K562 (cell line): ENCODE results near the gene KCP. TPM values are rescaled to one million over a fixed set of nuclear protein-coding genes. Genes with fewer than 3 reads are reported as not detected.

Experiments used
- BRCA1 ChIP-seq, 2 experiments: fragments of 450-650 bp in 1 of 2; sonication (generic) in 1 of 2; formaldehyde crosslinking in 1 of 2; IDR thresholded peaks; 2 replicates each; pipeline versions ENCODE4 v1.5.0 to v1.6.1; 2017 to 2020; ENCODE audit warnings: mild to moderate bottlenecking in 1 of 2, missing genetic modification reagents in 1 of 2
- BRF1 ChIP-seq: IDR thresholded peaks from 3 replicates; pipeline ENCODE4 v1.6.1; 2011; ENCODE audit warnings: borderline replicate concordance, mild to moderate bottlenecking; ENCODE audit not compliant: insufficient read length; ENCODE audit errors: extremely low read depth
- DNMT1 ChIP-seq: fragments of 450-650 bp; IDR thresholded peaks from 2 replicates; pipeline ENCODE4 v1.6.1; 2016; ENCODE audit warnings: antibody characterized with exemption, mild to moderate bottlenecking
- ESRRB ChIP-seq: fragments of 250-450 bp; sonication (Bioruptor Pico); IDR thresholded peaks from 2 replicates; pipeline ENCODE4 v1.5.0; 2020; ENCODE audit warnings: mild to moderate bottlenecking, moderate library complexity, borderline replicate concordance
- GABPB1 ChIP-seq: sonication (generic); formaldehyde crosslinking; IDR thresholded peaks from 2 replicates; pipeline ENCODE4 v1.8.0; 2022; ENCODE audit warnings: mild to moderate bottlenecking, missing genetic modification reagents
- HMG20A ChIP-seq: fragments of 450-650 bp; formaldehyde crosslinking; conservative IDR thresholded peaks from 2 replicates; pipeline ENCODE4 v1.4.0; 2020; ENCODE audit warnings: mild to moderate bottlenecking, mixed read lengths
- KHSRP ChIP-seq: fragments of 450-650 bp; IDR thresholded peaks from 2 replicates; pipeline ENCODE4 v1.6.1; 2017
- NFRKB ChIP-seq: fragments of 450-650 bp; IDR thresholded peaks from 2 replicates; pipeline ENCODE4 v1.6.1; 2016; ENCODE audit warnings: low read depth
- NR1H2 ChIP-seq: sonication (generic); formaldehyde crosslinking; IDR thresholded peaks from 2 replicates; pipeline ENCODE4 v1.4.0; 2020; ENCODE audit warnings: mild to moderate bottlenecking, missing genetic modification reagents
- PHTF2 ChIP-seq: fragments of 250-450 bp; sonication (Bioruptor Pico); IDR thresholded peaks from 2 replicates; pipeline ENCODE4 v1.5.0; 2021; ENCODE audit warnings: mild to moderate bottlenecking
- POLR2AphosphoS5 ChIP-seq: IDR thresholded peaks from 2 replicates; pipeline ENCODE4 v1.6.1; 2011; ENCODE audit warnings: mild to moderate bottlenecking, low read depth, low read length, moderate library complexity; ENCODE audit not compliant: control insufficient read depth, insufficient read depth
- RBM25 ChIP-seq: fragments of 200-400 bp; formaldehyde crosslinking; IDR thresholded peaks from 2 replicates; pipeline ENCODE4 v1.6.1; 2018; ENCODE audit warnings: low read length, low read depth, moderate library complexity; ENCODE audit not compliant: severe bottlenecking
- SOX6 ChIP-seq: fragments of 450-650 bp; IDR thresholded peaks from 2 replicates; pipeline ENCODE4 v1.6.1; 2014; ENCODE audit warnings: mild to moderate bottlenecking
- TCFL5 ChIP-seq: fragments of 250-450 bp; sonication (Bioruptor Pico); conservative IDR thresholded peaks from 2 replicates; pipeline ENCODE4 v1.6.1; 2021; ENCODE audit warnings: mild to moderate bottlenecking, moderate library complexity, matching md5 sums
- YBX1 ChIP-seq: fragments of 450-650 bp; IDR thresholded peaks from 2 replicates; pipeline ENCODE4 v1.7.1; 2016; ENCODE audit warnings: mild to moderate bottlenecking
- ZC3H8 ChIP-seq: fragments of 450-650 bp; IDR thresholded peaks from 2 replicates; pipeline ENCODE4 v1.6.1; 2017
- ZNF41 ChIP-seq: fragments of 250-450 bp; sonication (Bioruptor Pico); conservative IDR thresholded peaks from 2 replicates; pipeline ENCODE4 v1.4.0; 2020; ENCODE audit warnings: mild to moderate bottlenecking
- polyA plus RNA-seq, 8 experiments: library from polyadenylated mRNA; depleted of rRNA in 4 of 8; stranded (reverse) in 5 of 8; unstranded in 3 of 8; fragments of >200 nt; fragmentation: Nextera tagmentation in 2 of 8; fragmentation: Illumina TruSeq in 1 of 8; extraction: Ambion mirVana in 2 of 8; extraction: Trizol in 1 of 8; gene quantifications; 2 replicates each; pipeline versions ENCODE4 v1.2.1 to v1.2.3, GENCODE V29; 2011 to 2014; ENCODE audit warnings: inconsistent platforms in 1 of 8, missing spikeins in 1 of 8
- total RNA-seq, 7 experiments: library from RNA; depleted of rRNA in 6 of 7; stranded (reverse); fragments of >200 nt in 6 of 7; fragmentation: Illumina TruSeq in 2 of 7; extraction: Trizol in 2 of 7; gene quantifications; 2 replicates each; pipeline versions ENCODE4 v1.2.1 to v1.2.3, GENCODE V29; 2011 to 2021; ENCODE audit warnings: low replicate concordance in 1 of 7
- TF ChIP-seq, protein P1 (sequence below): fragments of 450-650 bp; IDR thresholded peaks from 2 replicates; pipeline ENCODE4 v1.6.1; 2014; ENCODE audit warnings: low read depth, mild to moderate bottlenecking, moderate library complexity, borderline replicate concordance
- TF ChIP-seq, protein P2 (sequence below): sonication (generic); formaldehyde crosslinking; IDR thresholded peaks from 2 replicates; pipeline ENCODE4 v1.8.1; 2023; ENCODE audit warnings: mild to moderate bottlenecking, missing genetic modification reagents
- TF ChIP-seq, protein P3 (sequence below), 2 experiments: IDR thresholded peaks in 1 of 2; conservative IDR thresholded peaks in 1 of 2; 2 replicates each; pipeline ENCODE4 v1.6.1; 2016; ENCODE audit warnings: low read depth in 2 of 2, mild to moderate bottlenecking in 1 of 2, missing compliant biosample characterization in 1 of 2, missing genetic modification characterization in 1 of 2, moderate library complexity in 1 of 2
- TF ChIP-seq, protein P4 (sequence below): fragments of 450-650 bp; formaldehyde crosslinking; IDR thresholded peaks from 2 replicates; pipeline ENCODE4 v1.4.0; 2022; ENCODE audit warnings: missing genetic modification characterization

Gene KCP
- total and polyA plus RNA-seq, 9 of the 15 experiments (the other 6 are each of a cell fraction or from before 2014, with no cell fraction given), result 0.06 to 0.17 (median 0.12) TPM; not detected in 3

DNA sequence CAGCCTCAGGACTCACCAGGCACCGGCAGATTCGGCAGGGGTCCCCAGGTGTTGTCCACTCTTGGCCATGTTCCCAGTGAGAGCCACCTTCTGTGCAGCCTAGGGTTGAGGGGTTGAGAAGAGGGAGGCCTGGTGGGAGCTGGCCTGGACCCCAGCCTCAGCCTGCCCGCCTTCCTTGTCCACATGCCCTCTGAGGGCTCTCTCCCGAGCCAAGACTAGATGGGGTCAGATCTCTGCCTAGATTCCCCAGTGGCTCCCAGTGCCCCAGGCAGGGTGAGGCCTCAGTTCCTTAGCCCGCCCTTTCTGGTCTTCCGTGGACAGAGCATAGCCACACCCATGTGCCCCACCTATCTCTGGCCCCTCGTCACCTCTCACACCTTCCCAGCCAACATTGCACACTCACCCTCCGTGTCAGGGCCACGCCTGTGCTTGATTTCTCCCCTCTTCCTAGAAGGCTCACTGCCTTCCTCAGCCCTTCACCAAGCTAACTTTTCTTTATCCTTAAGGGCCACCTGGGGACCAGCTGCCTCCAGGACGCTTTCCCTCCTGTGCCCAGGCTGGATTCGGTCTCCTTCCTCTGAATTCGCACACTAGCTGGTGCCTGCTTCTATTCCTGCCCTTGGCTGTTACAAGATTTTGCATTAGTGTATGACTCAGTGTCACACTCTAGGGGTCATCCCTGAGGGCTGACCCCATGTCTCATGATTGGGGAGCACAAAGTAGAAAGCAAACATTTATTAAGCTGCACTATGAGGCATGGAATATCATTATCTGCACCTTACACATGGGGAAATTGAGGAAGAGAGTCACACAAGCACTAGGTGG lies 7.5 kb downstream of the KCP start (continued):
- TF ChIP-seq, protein P1, sequence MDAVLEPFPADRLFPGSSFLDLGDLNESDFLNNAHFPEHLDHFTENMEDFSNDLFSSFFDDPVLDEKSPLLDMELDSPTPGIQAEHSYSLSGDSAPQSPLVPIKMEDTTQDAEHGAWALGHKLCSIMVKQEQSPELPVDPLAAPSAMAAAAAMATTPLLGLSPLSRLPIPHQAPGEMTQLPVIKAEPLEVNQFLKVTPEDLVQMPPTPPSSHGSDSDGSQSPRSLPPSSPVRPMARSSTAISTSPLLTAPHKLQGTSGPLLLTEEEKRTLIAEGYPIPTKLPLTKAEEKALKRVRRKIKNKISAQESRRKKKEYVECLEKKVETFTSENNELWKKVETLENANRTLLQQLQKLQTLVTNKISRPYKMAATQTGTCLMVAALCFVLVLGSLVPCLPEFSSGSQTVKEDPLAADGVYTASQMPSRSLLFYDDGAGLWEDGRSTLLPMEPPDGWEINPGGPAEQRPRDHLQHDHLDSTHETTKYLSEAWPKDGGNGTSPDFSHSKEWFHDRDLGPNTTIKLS, result no peak
- TF ChIP-seq YBX1, result no peak
- TF ChIP-seq NFRKB, result 0 out of 2 replicates have a peak, but pooled peaks have one; percentile 51
- TF ChIP-seq, protein P2, sequence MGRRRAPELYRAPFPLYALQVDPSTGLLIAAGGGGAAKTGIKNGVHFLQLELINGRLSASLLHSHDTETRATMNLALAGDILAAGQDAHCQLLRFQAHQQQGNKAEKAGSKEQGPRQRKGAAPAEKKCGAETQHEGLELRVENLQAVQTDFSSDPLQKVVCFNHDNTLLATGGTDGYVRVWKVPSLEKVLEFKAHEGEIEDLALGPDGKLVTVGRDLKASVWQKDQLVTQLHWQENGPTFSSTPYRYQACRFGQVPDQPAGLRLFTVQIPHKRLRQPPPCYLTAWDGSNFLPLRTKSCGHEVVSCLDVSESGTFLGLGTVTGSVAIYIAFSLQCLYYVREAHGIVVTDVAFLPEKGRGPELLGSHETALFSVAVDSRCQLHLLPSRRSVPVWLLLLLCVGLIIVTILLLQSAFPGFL, result no peak
- no peak for TF ChIP-seq PHTF2 (CRISPR knock-in tag)
- TF ChIP-seq, protein P3, sequence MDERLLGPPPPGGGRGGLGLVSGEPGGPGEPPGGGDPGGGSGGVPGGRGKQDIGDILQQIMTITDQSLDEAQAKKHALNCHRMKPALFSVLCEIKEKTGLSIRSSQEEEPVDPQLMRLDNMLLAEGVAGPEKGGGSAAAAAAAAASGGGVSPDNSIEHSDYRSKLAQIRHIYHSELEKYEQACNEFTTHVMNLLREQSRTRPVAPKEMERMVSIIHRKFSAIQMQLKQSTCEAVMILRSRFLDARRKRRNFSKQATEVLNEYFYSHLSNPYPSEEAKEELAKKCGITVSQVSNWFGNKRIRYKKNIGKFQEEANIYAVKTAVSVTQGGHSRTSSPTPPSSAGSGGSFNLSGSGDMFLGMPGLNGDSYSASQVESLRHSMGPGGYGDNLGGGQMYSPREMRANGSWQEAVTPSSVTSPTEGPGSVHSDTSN (CRISPR knock-in tag; IDR thresholded peaks at IDR 0.05; ENCODE audit: low read depth), result no peak
- TF ChIP-seq, protein P3 (tag; conservative IDR thresholded peaks at IDR 0.05; ENCODE audit: low read depth), result no peak
- TF ChIP-seq BRF1, result no peak
- no peak for TF ChIP-seq DNMT1
- no peak for TF ChIP-seq RBM25
- TF ChIP-seq SOX6, result no peak
- no peak for TF ChIP-seq NR1H2 (CRISPR knock-in tag)
- TF ChIP-seq ESRRB (CRISPR knock-in tag), result no peak
- TF ChIP-seq POLR2AphosphoS5, result no peak
- no peak for TF ChIP-seq GABPB1 (CRISPR knock-in tag)
- TF ChIP-seq BRCA1 (IDR thresholded peaks at IDR 0.05), result no peak
- TF ChIP-seq BRCA1 (CRISPR knock-in tag; IDR thresholded peaks at IDR 0.05), result no peak
- no peak for TF ChIP-seq TCFL5 (CRISPR knock-in tag)
- TF ChIP-seq ZNF41 (CRISPR knock-in tag), result no peak
- no peak for TF ChIP-seq KHSRP
- TF ChIP-seq, protein P4, sequence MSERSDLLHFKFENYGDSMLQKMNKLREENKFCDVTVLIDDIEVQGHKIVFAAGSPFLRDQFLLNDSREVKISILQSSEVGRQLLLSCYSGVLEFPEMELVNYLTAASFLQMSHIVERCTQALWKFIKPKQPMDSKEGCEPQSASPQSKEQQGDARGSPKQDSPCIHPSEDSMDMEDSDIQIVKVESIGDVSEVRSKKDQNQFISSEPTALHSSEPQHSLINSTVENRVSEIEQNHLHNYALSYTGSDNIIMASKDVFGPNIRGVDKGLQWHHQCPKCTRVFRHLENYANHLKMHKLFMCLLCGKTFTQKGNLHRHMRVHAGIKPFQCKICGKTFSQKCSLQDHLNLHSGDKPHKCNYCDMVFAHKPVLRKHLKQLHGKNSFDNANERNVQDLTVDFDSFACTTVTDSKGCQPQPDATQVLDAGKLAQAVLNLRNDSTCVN, result no peak
- no peak for TF ChIP-seq HMG20A
- no peak for TF ChIP-seq ZC3H8
